Lower leg skin (tissue), 3 donors: ENCODE measurements around the gene KIF7.

Experiments
- CTCF ChIP-seq, 3 donors: fragments of 450-650 bp; IDR thresholded peaks; one replicate each; pipeline ENCODE4 v1.5.1; 2016; ENCODE audit warnings: antibody characterized with exemption in 3 of 3, mild to moderate bottlenecking in 3 of 3, moderate library complexity in 2 of 3
- POLR2A ChIP-seq, 2 donors: fragments of 450-650 bp; IDR thresholded peaks; one replicate each; pipeline ENCODE4 v1.6.1; 2016 to 2017; ENCODE audit warnings: antibody characterized with exemption in 2 of 2, mild to moderate bottlenecking in 1 of 2, moderate library complexity in 1 of 2

DNA sequence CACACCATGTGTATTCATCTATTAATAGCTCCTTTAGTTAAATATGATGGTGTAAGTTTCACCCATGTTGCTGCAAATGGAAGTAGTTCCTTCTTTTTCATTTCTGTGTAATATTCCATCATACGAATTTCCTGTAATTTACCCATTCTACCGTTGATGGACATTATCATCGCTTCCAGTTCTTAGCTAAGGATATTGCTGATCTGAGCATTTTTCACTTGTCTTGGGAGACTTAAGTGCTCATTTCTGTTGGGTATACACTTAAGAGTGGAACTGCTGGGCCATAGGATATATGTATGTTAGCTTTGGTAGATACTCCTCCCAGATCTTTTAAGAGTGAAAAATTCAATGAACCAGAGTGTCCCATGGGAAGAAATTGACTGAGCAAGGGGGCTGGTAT is 12.9 kb upstream of the KIF7 start:
- TF ChIP-seq CTCF (IDR thresholded peaks at IDR 0.05) (no peak), POLR2A (IDR thresholded peaks at IDR 0.05) (no peak)
